OCI-LY7 (cell line): ENCODE measurements around the gene RLF.

Experiments
- EZH2phosphoT487 ChIP-seq: fragments of 200-600 bp; sonication (generic); IDR thresholded peaks from 2 replicates; pipeline ENCODE4 v1.6.1; 2018; ENCODE audit warnings: low read depth, borderline replicate concordance, mild to moderate bottlenecking, mixed run types, antibody characterized with exemption, low read length, moderate library complexity, mixed read lengths
- TF ChIP-seq, protein P1 (sequence below): fragments of 200-600 bp; sonication (generic); conservative IDR thresholded peaks from 2 replicates; pipeline ENCODE4 v1.5.1; 2014; ENCODE audit warnings: mild to moderate bottlenecking, antibody characterized with exemption, low read length, moderate library complexity, mixed read lengths

DNA sequence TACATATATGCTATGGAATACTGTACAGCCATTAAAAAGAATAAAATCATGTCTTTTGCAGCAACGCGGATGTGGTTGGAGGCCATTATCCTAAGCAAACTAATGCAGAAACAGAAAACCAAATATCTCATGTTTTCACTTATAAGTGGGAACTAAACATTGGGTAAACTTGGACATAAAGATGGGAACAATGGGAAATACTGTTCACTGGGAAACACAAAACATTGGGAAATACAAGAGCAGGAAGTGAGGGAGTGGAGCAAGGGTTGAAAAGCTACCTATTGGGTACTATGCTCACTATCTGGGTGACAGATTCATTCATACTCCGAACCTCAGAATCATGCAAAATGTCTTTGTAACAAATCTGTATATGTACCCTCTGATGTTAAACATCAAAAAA lies 46.8 kb upstream of the RLF start:
- TF ChIP-seq, protein P1, sequence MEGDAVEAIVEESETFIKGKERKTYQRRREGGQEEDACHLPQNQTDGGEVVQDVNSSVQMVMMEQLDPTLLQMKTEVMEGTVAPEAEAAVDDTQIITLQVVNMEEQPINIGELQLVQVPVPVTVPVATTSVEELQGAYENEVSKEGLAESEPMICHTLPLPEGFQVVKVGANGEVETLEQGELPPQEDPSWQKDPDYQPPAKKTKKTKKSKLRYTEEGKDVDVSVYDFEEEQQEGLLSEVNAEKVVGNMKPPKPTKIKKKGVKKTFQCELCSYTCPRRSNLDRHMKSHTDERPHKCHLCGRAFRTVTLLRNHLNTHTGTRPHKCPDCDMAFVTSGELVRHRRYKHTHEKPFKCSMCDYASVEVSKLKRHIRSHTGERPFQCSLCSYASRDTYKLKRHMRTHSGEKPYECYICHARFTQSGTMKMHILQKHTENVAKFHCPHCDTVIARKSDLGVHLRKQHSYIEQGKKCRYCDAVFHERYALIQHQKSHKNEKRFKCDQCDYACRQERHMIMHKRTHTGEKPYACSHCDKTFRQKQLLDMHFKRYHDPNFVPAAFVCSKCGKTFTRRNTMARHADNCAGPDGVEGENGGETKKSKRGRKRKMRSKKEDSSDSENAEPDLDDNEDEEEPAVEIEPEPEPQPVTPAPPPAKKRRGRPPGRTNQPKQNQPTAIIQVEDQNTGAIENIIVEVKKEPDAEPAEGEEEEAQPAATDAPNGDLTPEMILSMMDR, result no peak
- TF ChIP-seq EZH2phosphoT487, result no peak
